Measurements from ENCODE around the gene TTC9. TPM values are rescaled to one million over a fixed set of nuclear protein-coding genes. Genes with fewer than 3 reads are reported as not detected.

The TTC9 gene
- 5.2 TPM for total RNA-seq
- polyA plus RNA-seq (ENCODE audit: insufficient read depth, low read depth, low replicate concordance) = 2.6 TPM
- long read RNA-seq, donor 1 = 0 reads
- long read RNA-seq, donor 2 = 0 reads
- long read RNA-seq, donor 3, full-length matches to known transcripts = 6 of 6 reads
- long read RNA-seq, donor 3, partial matches to known transcripts = 0 of 6 reads
- long read RNA-seq, donor 3, other reads (novel, unspliced or antisense) = 0 of 6 reads
- long read RNA-seq, donor 4, full-length matches to known transcripts = 1 of 1 reads
- long read RNA-seq, donor 4, partial matches to known transcripts = 0 of 1 reads
- long read RNA-seq, donor 4, other reads (novel, unspliced or antisense) = 0 of 1 reads
- long read RNA-seq, donor 5 = 0 reads
- long read RNA-seq, donor 6, full-length matches to known transcripts = 1 of 1 reads
- long read RNA-seq, donor 6, partial matches to known transcripts = 0 of 1 reads
- long read RNA-seq, donor 6, other reads (novel, unspliced or antisense) = 0 of 1 reads
- long read RNA-seq, donor 7, full-length matches to known transcripts = 18 of 25 reads
- long read RNA-seq, donor 7, partial matches to known transcripts = 3 of 25 reads
- long read RNA-seq, donor 7, other reads (novel, unspliced or antisense) = 4 of 25 reads
- long read RNA-seq, donor 8, full-length matches to known transcripts = 3 of 3 reads
- long read RNA-seq, donor 8, partial matches to known transcripts = 0 of 3 reads
- long read RNA-seq, donor 8, other reads (novel, unspliced or antisense) = 0 of 3 reads
- long read RNA-seq, donor 9, full-length matches to known transcripts = 1 of 1 reads
- long read RNA-seq, donor 9, partial matches to known transcripts = 0 of 1 reads
- long read RNA-seq, donor 9, other reads (novel, unspliced or antisense) = 0 of 1 reads
- long read RNA-seq, donor 10, full-length matches to known transcripts = 8 of 8 reads
- long read RNA-seq, donor 10, partial matches to known transcripts = 0 of 8 reads
- long read RNA-seq, donor 10, other reads (novel, unspliced or antisense) = 0 of 8 reads

DNA sequence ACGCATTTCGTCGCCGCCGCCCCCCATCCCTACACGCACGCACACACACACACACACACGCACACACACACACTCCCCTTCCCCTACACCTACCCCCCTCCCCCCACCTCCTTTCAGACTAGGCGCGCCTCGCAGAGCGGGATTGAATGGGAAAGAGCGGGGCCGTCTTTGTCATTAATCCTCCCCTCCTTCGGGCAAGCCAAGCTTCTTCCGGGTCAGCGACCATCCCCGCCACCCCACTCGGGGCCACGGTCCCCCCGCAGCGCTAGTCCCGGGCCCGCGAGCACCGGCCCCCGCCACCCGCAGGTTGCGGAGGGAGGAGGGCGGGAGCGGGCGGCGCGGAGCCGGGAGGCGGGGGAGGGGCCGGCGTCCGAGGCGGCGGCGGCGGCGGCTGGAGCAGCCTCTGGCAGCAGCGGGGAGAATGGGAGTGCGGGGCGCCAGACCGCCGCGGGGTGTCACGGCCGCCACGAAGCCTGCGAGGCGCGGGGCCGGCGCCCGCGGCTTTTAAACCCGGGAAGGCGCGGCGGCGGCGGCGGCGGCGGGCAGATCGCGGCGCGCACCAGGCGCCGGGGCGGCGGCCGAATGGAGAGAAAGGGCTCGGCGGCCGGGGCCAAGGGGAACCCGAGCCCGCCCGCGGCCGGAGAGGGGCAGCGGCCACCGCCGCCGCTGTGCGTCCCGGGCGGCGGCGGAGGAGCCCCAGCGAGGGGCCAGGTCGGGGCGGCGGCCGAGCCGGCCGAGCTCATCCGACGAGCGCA, at the start of gene TTC9:
Gene TTC9 (plus strand): TSS at position 369 of the 755 bp plus-strand sequence. CDS start 214 bp downstream, at position 583.
- Histone ChIP-seq H3K27me3 (ENCODE audit: control insufficient read depth, insufficient read depth, low read length) (peaks cover 13% of the 10 kb centered on the region), H3K9me3 (ENCODE audit: control insufficient read depth in 2 of 3, insufficient read depth in 1 of 3, low read length in 3 of 3) (no peaks in the 10 kb centered on the region), H3K36me3 (ENCODE audit: control insufficient read depth in 2 of 3, insufficient read depth in 3 of 3, low read length in 3 of 3) (no peaks in the 10 kb centered on the region), H3K4me1 (ENCODE audit: control insufficient read depth in 2 of 3, insufficient read depth in 2 of 3, low read depth in 1 of 3, low read length in 3 of 3) (peaks cover 0 to 4% (median 0%) of the 10 kb centered on the region in 3 donors), H3K9ac (ENCODE audit: low read length in 3 of 3) (peak within 1 kb of the TSS; percentile 21 to 55 (median 26)), H3K27ac (ENCODE audit: low read depth in 2 of 2, low read length in 2 of 2) (no peak within 1 kb of the TSS), H3K4me3 (ENCODE audit: low read length in 3 of 3) (peak within 1 kb of the TSS; percentile 59 to 66 (median 66))
- TF ChIP-seq, protein P1, sequence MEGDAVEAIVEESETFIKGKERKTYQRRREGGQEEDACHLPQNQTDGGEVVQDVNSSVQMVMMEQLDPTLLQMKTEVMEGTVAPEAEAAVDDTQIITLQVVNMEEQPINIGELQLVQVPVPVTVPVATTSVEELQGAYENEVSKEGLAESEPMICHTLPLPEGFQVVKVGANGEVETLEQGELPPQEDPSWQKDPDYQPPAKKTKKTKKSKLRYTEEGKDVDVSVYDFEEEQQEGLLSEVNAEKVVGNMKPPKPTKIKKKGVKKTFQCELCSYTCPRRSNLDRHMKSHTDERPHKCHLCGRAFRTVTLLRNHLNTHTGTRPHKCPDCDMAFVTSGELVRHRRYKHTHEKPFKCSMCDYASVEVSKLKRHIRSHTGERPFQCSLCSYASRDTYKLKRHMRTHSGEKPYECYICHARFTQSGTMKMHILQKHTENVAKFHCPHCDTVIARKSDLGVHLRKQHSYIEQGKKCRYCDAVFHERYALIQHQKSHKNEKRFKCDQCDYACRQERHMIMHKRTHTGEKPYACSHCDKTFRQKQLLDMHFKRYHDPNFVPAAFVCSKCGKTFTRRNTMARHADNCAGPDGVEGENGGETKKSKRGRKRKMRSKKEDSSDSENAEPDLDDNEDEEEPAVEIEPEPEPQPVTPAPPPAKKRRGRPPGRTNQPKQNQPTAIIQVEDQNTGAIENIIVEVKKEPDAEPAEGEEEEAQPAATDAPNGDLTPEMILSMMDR (IDR thresholded peaks at IDR 0.05; ENCODE audit: borderline replicate concordance, extremely low read depth, insufficient read depth) = no peak
- peak; percentile 34 to 71 (median 52) for DNase-seq
- FAIRE-seq = no peak
- intact Hi-C loops (cut with DNase I) = no loop called here

DNA sequence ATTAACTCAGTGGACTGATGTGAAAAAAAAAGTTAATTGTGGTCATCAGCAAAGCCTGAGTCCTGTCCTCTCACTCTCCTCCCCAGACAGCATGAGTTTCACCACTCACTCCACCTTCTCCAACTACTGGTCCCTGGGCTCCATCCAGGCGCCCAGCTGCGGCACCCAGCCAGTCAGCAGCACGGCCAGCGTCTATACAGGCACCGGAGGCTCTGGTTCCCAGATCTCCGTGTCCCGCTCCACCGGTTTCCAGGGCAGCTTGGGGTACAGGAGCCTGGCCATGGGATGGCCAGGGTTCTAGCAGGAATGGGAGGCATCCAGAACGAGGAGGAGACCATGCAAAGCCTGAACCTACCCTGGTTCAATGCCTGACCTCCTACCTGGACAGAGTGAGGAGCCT, 47.3 kb upstream of the TTC9 start:
- no peaks in the 10 kb centered on the region for H3K27me3 ChIP-seq (ENCODE audit: control insufficient read depth, insufficient read depth, low read length)
- peaks cover 0 to 7% (median 4%) of the 10 kb centered on the region in 3 donors for H3K4me1 ChIP-seq (ENCODE audit: control insufficient read depth in 2 of 3, insufficient read depth in 2 of 3, low read depth in 1 of 3, low read length in 3 of 3)
- no peak overlapping the region for H3K4me3 ChIP-seq (ENCODE audit: low read length in 3 of 3)
- H3K27ac ChIP-seq (ENCODE audit: low read depth in 2 of 2, low read length in 2 of 2) = no peak overlapping the region
- peaks cover 17 to 49% (median 47%) of the 10 kb centered on the region in 3 donors for H3K36me3 ChIP-seq (ENCODE audit: control insufficient read depth in 2 of 3, insufficient read depth in 3 of 3, low read length in 3 of 3)
- FAIRE-seq (no peak), DNase-seq (no peak)
- intact Hi-C loops (cut with DNase I) = no loop called here
- TF ChIP-seq, protein P1 (IDR thresholded peaks at IDR 0.05; ENCODE audit: borderline replicate concordance, extremely low read depth, insufficient read depth) = no peak
- H3K9ac ChIP-seq (ENCODE audit: low read length in 3 of 3) = no peak overlapping the region
- H3K9me3 ChIP-seq (ENCODE audit: control insufficient read depth in 2 of 3, insufficient read depth in 1 of 3, low read length in 3 of 3) = no peaks in the 10 kb centered on the region

DNA sequence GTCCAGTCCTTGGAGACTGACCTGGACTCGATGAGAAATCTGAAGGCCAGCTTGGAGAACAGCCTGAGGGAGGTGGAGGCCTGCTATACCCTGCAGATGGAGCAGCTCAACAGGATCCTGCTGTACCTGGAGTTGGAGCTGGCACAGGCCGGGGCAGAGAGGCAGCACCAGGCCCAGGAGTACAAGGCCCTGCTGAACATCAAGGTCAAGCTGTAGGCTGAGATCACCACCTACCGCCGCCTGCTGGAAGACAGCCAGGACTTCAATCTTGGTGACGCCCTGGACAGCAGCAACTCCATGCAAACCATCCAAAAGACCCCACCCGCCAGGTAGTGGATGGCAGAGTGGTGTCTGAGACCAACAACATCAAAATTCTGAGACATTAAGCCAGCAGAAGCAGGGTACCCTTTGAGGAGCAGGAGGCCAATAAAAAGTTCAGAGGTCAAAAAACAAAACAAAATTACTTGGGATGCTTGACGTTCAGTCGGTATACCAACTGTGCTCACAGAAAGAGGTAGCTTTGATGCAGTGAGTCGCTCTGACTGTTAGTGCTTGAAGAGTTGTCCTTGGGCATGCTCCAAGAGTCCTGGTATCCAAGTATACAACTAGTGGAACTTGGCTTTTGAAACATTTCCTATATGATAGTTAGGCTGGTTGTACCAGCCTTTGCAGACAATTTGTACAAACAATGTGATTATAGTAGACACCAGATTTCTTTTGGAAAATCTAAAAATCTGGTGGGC, 46.1 kb upstream of the TTC9 start:
- Histone ChIP-seq H3K4me1 (ENCODE audit: control insufficient read depth in 2 of 3, insufficient read depth in 2 of 3, low read depth in 1 of 3, low read length in 3 of 3) (peaks cover 0 to 12% (median 6%) of the 10 kb centered on the region in 3 donors), H3K4me3 (ENCODE audit: low read length in 3 of 3) (no peak overlapping the region), H3K27me3 (ENCODE audit: control insufficient read depth, insufficient read depth, low read length) (no peaks in the 10 kb centered on the region), H3K27ac (ENCODE audit: low read depth in 2 of 2, low read length in 2 of 2) (no peak overlapping the region), H3K36me3 (ENCODE audit: control insufficient read depth in 2 of 3, insufficient read depth in 3 of 3, low read length in 3 of 3) (peaks cover 14 to 41% (median 37%) of the 10 kb centered on the region in 3 donors), H3K9me3 (ENCODE audit: control insufficient read depth in 2 of 3, insufficient read depth in 1 of 3, low read length in 3 of 3) (no peaks in the 10 kb centered on the region), H3K9ac (ENCODE audit: low read length in 3 of 3) (no peak overlapping the region)
- no peak for FAIRE-seq
- intact Hi-C loops (cut with DNase I) = no loop called here
- TF ChIP-seq, protein P1 (IDR thresholded peaks at IDR 0.05; ENCODE audit: borderline replicate concordance, extremely low read depth, insufficient read depth) = no peak
- peak in 1 of 5 donors; percentile 60 for DNase-seq

Data from kidney (tissue), 22 donors.